ENCODE results near the gene RYR3.
"Not testable (repeated sequence)": the region's sequence is repeated elsewhere in the genome, so short reads cannot be mapped to it uniquely, and the experiment has no call there.

Gene RYR3

DNA sequence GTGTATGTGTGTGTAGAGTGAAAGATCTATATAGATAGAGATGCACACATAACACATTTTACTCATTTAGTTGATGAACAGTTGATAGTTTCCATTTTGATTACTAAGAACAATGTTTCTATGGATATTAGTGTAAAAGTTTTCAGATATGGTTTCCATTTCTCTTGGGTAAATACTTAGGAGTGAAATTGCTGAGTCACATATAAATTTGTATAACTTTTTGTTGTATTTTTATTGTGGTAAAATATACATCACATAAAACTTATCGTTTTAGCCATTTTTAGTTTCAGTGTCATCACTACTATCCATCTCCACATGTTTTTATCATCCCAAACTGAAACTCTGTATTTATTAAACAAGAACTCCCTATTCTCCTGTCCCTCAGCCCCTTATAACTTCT is 258.3 kb downstream of the RYR3 start:
- DNase-seq = no peak

DNA sequence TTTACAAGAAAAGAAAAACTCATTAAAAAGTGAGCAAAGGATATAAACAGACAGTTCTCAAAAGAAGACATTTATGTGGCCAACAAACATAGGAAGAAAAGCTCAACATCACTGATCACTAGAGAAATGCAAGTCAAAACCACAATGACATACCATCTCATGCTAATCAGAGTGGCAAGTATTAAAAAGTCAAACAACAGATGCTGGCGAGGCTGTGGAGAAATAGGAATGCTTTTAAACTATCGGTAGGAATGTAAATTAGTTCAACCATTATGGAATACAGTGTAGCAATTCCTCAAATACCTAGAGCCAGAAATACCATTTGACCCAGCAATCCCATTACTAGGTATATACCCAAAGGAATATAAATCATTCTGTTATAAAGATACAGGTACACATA is 267.1 kb downstream of the RYR3 start:
- DNase-seq = not testable (repeated sequence)

GRCh38 chr15:33580526-33580925 is 269.8 kb downstream of the RYR3 start:
- DNase-seq = no peak

DNA sequence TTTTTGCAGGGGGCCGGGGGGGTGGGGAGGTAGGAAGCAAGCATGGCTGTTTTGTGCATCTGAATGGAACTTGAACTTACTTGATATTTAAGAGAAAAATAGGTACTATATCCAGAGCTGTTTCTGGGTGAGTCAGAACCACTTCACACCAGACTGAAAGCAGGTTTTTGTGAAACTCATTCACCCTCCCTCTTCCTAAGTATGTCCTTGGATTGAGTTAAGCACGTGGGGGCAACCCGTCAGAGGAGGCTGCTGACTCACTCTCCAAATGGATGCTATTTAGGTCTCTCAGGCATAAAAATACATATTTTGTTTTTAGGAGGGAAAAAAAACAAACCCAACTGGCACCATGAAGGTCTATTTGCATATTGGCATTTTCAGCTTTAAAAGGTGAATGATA is 270.3 kb downstream of the RYR3 start:
- DNase-seq = peak in 20 of 56 donors; percentile 1 to 60 (median 8)

GRCh38 chr15:33584797-33585196 is 274.0 kb downstream of the RYR3 start:
- DNase-seq = peak in 1 of 56 donors; percentile 9

- DNase-seq = no peak
Measured at GRCh38 chr15:33586786-33587697, 276.3 kb downstream of the RYR3 start.

GRCh38 chr15:33587773-33588172 is 277.0 kb downstream of the RYR3 start:
- no peak for DNase-seq

DNA sequence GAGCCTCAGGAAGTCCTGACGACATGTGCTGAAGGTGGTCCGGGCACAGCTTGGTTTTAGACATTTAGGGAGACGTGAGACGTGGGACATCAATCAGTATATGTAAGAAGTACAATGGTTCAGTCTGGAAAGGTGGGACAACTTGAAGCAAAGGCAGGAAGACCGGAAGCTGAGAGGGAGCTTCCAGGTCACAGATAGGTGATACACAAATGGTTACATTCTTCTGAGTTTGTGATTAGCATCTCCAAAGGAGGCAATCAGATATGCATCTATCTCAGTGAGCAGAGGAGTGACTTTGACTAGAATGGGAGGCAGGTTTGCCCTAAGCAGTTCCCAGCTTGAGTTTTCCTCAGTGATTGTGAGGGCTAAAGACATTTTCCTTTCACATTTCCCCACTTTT is 282.1 kb downstream of the RYR3 start:
- DNase-seq = no peak

- not testable (repeated sequence) for DNase-seq
Measured at GRCh38 chr15:33598382-33598781, 287.6 kb downstream of the RYR3 start.

DNA sequence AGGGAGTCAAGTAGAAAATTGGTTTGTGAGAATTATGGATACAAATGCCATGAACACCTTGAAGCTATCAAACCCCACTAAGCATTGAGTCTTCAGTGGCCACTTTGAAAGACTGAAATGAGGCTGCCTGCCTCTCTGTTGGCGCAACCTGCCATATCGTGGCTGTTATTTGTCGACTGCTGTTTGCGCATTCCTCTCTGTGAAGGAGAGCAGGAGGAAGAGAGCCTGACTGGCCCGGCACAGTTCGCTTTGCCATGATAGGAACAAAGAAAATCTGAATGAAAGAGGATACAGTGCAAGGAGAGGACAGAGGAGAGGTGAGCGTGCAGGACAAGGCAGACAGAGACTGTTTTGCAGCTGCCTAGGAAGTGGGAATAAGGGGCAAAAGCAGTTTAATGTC is 289.4 kb downstream of the RYR3 start:
- no peak for DNase-seq

DNA sequence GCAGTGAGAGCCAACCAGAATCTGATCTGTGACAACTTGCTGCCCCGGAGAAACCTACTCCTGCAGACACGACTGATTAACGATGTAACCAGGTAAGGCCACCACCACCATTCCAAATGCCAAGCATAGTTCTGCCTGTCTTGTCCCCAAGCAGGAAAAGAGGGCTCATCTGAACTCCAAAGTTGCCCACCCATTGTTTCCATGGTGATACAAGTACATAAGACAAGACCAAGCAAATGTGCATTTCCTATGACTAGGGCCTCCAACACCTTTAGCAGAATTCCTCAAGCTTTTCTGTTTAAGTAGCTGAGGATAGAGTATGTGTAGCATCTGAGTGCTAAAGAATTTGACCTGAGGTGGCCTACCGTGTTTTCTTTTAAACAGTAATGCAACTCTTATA is 290.7 kb downstream of the RYR3 start:
- no peak for DNase-seq

- no peak for DNase-seq
Measured at GRCh38 chr15:33608714-33609113, 297.9 kb downstream of the RYR3 start.

- no peak for DNase-seq
Measured at GRCh38 chr15:33612721-33613304, 302.0 kb downstream of the RYR3 start.

DNA sequence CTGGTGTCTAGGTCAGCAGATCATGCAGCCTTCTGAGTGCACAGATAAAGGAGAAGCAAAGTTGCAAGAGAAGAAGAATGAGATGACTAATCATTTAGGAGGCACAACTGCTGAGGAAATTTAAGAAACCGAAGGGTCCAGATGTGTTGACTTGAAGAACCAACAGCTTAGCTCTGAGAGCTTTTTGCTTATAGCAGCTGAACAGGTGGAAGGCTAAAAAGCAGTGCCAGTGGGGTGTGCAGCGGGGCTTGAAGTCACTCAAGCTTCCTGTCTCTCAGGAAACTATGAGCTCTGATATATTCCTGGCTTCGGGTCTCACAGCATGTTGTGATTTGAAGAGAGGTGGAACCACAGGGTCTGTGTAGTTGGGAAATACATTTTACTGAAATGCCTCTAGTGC is 305.7 kb downstream of the RYR3 start:
- no peak for DNase-seq

GRCh38 chr15:33618350-33618749 is 307.6 kb downstream of the RYR3 start:
- no peak for DNase-seq

GRCh38 chr15:33621141-33621540 is 310.4 kb downstream of the RYR3 start:
- no peak for DNase-seq

DNA sequence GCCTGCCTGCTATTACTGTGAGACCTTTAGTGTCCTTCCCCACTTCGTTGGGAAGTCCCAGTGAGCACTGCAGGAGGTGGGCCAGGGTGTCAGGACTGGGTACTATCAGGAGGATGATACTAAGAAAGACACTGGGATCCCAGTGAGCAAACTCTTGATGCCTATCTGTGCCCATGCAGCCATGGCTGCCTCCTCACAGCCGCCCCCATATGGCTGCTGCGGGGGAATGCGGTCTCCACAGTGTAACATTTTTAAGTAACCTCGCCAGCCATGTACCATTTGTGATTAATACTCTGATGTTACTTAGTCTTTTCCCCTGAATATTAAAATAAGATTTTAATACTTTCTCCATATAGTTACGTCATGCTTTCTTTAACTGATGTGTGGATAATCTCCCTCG is 312.2 kb downstream of the RYR3 start:
- DNase-seq = no peak

- DNase-seq = no peak
Measured at GRCh38 chr15:33624439-33624838, 313.7 kb downstream of the RYR3 start.

- no peak for DNase-seq
Measured at GRCh38 chr15:33629647-33630046, 318.9 kb downstream of the RYR3 start.

DNA sequence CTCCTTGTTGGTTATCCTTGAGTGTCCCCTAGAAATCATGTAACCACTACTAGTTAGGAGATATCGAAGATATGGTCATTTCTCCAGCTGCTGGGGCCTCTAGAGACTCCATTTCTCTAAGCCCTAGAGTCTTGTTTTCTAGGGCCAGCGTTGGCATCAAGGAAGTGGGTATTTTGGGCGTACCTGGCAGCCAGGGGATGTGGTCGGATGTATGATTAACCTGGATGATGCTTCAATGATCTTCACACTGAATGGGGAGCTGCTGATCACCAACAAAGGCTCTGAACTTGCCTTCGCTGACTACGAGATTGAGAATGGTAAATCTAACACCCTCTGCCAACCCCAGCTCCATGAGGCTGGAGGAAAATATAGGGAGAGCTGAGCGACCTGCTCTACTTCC is 325.5 kb downstream of the RYR3 start:
- DNase-seq = no peak

DNA sequence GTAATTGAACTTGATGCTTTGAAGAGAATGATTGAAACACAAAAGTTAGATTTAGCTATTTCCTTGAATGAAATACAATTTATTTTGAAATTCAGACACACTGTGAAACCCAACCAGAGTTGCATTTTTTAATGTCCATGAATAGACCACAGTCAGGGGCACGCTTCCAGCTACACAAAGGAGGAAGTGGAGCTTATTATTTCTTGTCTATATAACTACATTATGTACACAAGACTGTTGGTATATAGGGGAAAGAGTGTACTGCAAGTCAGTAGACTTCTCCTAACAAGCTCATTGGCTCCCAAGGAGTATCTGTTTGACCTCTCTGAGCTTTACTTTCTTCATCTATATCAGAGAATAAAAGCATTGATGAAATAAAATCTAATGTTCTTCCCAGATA is 326.2 kb downstream of the RYR3 start:
- DNase-seq = no peak

DNA sequence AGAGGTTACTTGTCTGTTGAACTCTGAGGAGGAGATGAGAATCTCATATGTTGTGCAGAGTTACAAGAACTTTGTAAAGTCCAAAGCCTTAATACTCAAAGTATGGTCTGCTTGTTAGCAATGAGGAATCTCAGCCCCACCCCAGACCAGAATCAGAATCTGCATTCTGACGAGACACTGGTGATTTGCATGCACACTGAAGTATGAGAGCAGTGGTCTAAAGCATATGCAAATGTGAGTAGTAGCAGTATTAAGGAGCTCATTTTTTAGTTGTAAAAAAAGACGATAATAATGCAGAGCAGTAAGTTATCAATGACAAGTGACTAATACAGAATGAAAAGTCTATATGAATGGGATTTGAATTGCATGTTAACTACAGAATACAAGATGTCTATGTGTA is 327.7 kb downstream of the RYR3 start:
- no peak for DNase-seq

- no peak for DNase-seq
Measured at GRCh38 chr15:33639051-33639450, 328.3 kb downstream of the RYR3 start.
